ENCODE measurements around the gene MPEG1.

GRCh38 chr11:59212744-59213631 is at the start of gene MPEG1:
- TF ChIP-seq JUND (IDR thresholded peaks at IDR 0.05) (no peak), HNF4A (conservative IDR thresholded peaks at IDR 0.05) (no peak), SP1 (IDR thresholded peaks at IDR 0.05) (no peak), CTCF (IDR thresholded peaks at IDR 0.05; ENCODE audit: low read depth, low read length, missing input control) (no peak), RAD21 (IDR thresholded peaks at IDR 0.05) (no peak)

All from liver (tissue), 3 donors.